B cell (primary cell): ENCODE data around the gene BOK.

Experiments
- CTCF ChIP-seq: fragments of 200-600 bp; IDR thresholded peaks from one replicate; pipeline ENCODE4 v1.8.0; 2022; ENCODE audit warnings: antibody characterized with exemption, mild to moderate bottlenecking
- EZH2 ChIP-seq: IDR thresholded peaks from 2 replicates; pipeline ENCODE4 v1.6.1; 2012; ENCODE audit warnings: borderline replicate concordance, low read depth, mild to moderate bottlenecking, moderate library complexity, low read length; ENCODE audit not compliant: insufficient read depth, poor library complexity, severe bottlenecking

- TF ChIP-seq CTCF = no peak
- TF ChIP-seq EZH2 = no peak
Measured at GRCh38 chr2:241592126-241592845, 33.7 kb downstream of the BOK start.
